ENCODE results near the gene YPEL3.

The YPEL3 gene

GRCh38 chr16:30141750-30142149, 45.7 kb upstream of the YPEL3 start:
- TF ChIP-seq CTCF (IDR thresholded peaks at IDR 0.05; ENCODE audit: control extremely low read depth, extremely low read depth, low read depth, missing control alignments), result no peak
- DNase-seq (ENCODE audit: extremely low spot score), result no peak
- ChIA-PET CTCF (no interaction called here), POLR2A (no interaction called here)

GRCh38 chr16:30139583-30140481, 43.8 kb upstream of the YPEL3 start:
- POLR2A ChIA-PET, result no interaction called here
- TF ChIP-seq CTCF (IDR thresholded peaks at IDR 0.05; ENCODE audit: control extremely low read depth, extremely low read depth, low read depth, missing control alignments), result no peak
- CTCF ChIA-PET, result interaction anchor here (1.3 to 2.0 kb wide), 3 partner anchors 12 to 48 kb away, joined by 3 to 5 read pairs (median 3); no protein-coding TSS in a partner anchor
- DNase-seq (ENCODE audit: extremely low spot score), result no peak

GRCh38 chr16:30137897-30138296, 41.9 kb upstream of the YPEL3 start:
- ChIA-PET CTCF (interaction anchor here (1.0 to 2.1 kb wide), 5 partner anchors 8 to 48 kb away, joined by 3 to 7 read pairs (median 3); partner anchors contain the start of genes CORO1A and TBX6), POLR2A (interaction anchor here (0.6 kb wide), 1 partner anchor 41 kb away, joined by 8 read pairs; no protein-coding TSS in a partner anchor)
- no peak for TF ChIP-seq CTCF (IDR thresholded peaks at IDR 0.05; ENCODE audit: control extremely low read depth, extremely low read depth, low read depth, missing control alignments)
- no peak for DNase-seq (ENCODE audit: extremely low spot score)

- ChIA-PET POLR2A (interaction anchor here (0.6 kb wide), 1 partner anchor 44 kb away, joined by 4 read pairs; no protein-coding TSS in a partner anchor), CTCF (interaction anchor here (0.9 to 2.1 kb wide), 5 partner anchors 9 to 49 kb away, joined by 3 to 7 read pairs (median 3); partner anchors contain the start of gene TBX6)
- DNase-seq (ENCODE audit: extremely low spot score), result no peak
- no peak for TF ChIP-seq CTCF (IDR thresholded peaks at IDR 0.05; ENCODE audit: control extremely low read depth, extremely low read depth, low read depth, missing control alignments)
Observed at GRCh38 chr16:30136971-30137605, 41.1 kb upstream of the YPEL3 start.

GRCh38 chr16:30132591-30132990, 36.6 kb upstream of the YPEL3 start:
- CTCF ChIA-PET, result no interaction called here

More at GRCh38 chr16:30132591-30132990, 36.6 kb upstream of the YPEL3 start:
- TF ChIP-seq CTCF (IDR thresholded peaks at IDR 0.05; ENCODE audit: control extremely low read depth, extremely low read depth, low read depth, missing control alignments), result no peak
- DNase-seq (ENCODE audit: extremely low spot score), result no peak
- POLR2A ChIA-PET, result no interaction called here
